ENCODE measurements around the gene C9orf78. TPM values are rescaled to one million over a fixed set of nuclear protein-coding genes. Genes with fewer than 3 reads are reported as not detected.

Gene C9orf78
- total RNA-seq, 1 experiment from 2014 or later: 36.4 TPM

GRCh38 chr9:129802833-129803675 lies 32.0 kb downstream of the C9orf78 start, which contains the start of gene TOR1B:
TSS of gene TOR1B (plus strand) at chr9:129803184. CDS start at chr9:129803213, 29 bp downstream.
- H3K27ac Mint-ChIP-seq: peak within 1 kb of the TSS; percentile 78; the same call in 1 of the 2 replicates
- ATAC-seq: peak; percentile 94
- peaks cover 7% of the 10 kb centered on the region for H3K4me1 Mint-ChIP-seq
- peak; percentile 96 for DNase-seq (ENCODE audit: low spot score)
- no peaks in the 10 kb centered on the region for H3K27me3 Mint-ChIP-seq (ENCODE audit: low read depth)
- ChIA-PET CTCF (interaction anchor here (0.6 to 3.0 kb wide), 9 partner anchors 13 to 416 kb away, joined by 3 to 16 read pairs (median 4); no protein-coding TSS in a partner anchor), POLR2A (interaction anchor here (0.7 kb wide), 1 partner anchor 11 kb away, joined by 4 read pairs; no protein-coding TSS in a partner anchor)
- peaks cover 21% of the 10 kb centered on the region for H3K36me3 Mint-ChIP-seq
- peak within 1 kb of the TSS; percentile 71 for H3K4me3 Mint-ChIP-seq
- H3K9me3 Mint-ChIP-seq: no peaks in the 10 kb centered on the region
- TF ChIP-seq FOXK1 (CRISPR knock-in tag; IDR thresholded peaks at IDR 0.05) (peak; percentile 76), TEAD1 (CRISPR knock-in tag; IDR thresholded peaks at IDR 0.05) (peak; percentile 78), ETV6 (CRISPR knock-in tag; IDR thresholded peaks at IDR 0.05) (peak; percentile 63; the same call in 1 of the 2 replicates), CREM (CRISPR knock-in tag; IDR thresholded peaks at IDR 0.05) (peak; percentile 92), ATF1 (CRISPR knock-in tag; IDR thresholded peaks at IDR 0.05) (no peak), ZBTB21 (CRISPR knock-in tag; IDR thresholded peaks at IDR 0.05; ENCODE audit: borderline replicate concordance) (no peak), MYBL2 (CRISPR knock-in tag; IDR thresholded peaks at IDR 0.05) (0 out of 2 replicates have a peak, but pooled peaks have one; percentile 41), FOXP1 (CRISPR knock-in tag; IDR thresholded peaks at IDR 0.05; ENCODE audit: borderline replicate concordance) (peak; percentile 80; the same call in 1 of the 2 replicates), USF1 (CRISPR knock-in tag; IDR thresholded peaks at IDR 0.05) (0 out of 2 replicates have a peak, but pooled peaks have one; percentile 30), SMAD3 (CRISPR knock-in tag; IDR thresholded peaks at IDR 0.05; ENCODE audit: borderline replicate concordance) (peak; percentile 74; the same call in 1 of the 2 replicates), CREB1 (CRISPR knock-in tag; IDR thresholded peaks at IDR 0.05) (0 out of 2 replicates have a peak, but pooled peaks have one; percentile 30), TCF7 (CRISPR knock-in tag; IDR thresholded peaks at IDR 0.05; ENCODE audit: low read depth) (no peak), EMX1 (CRISPR knock-in tag; IDR thresholded peaks at IDR 0.05) (no peak), RELA (CRISPR knock-in tag; IDR thresholded peaks at IDR 0.05; ENCODE audit: borderline replicate concordance) (no peak), SP1 (CRISPR knock-in tag; conservative IDR thresholded peaks at IDR 0.05) (peak; percentile 89), GABPB1 (CRISPR knock-in tag; IDR thresholded peaks at IDR 0.05) (peak; percentile 86), FOXJ3 (CRISPR knock-in tag; IDR thresholded peaks at IDR 0.05; ENCODE audit: borderline replicate concordance) (no peak), ZNF423 (CRISPR knock-in tag; IDR thresholded peaks at IDR 0.05) (no peak)
- TF ChIP-seq, protein P1, sequence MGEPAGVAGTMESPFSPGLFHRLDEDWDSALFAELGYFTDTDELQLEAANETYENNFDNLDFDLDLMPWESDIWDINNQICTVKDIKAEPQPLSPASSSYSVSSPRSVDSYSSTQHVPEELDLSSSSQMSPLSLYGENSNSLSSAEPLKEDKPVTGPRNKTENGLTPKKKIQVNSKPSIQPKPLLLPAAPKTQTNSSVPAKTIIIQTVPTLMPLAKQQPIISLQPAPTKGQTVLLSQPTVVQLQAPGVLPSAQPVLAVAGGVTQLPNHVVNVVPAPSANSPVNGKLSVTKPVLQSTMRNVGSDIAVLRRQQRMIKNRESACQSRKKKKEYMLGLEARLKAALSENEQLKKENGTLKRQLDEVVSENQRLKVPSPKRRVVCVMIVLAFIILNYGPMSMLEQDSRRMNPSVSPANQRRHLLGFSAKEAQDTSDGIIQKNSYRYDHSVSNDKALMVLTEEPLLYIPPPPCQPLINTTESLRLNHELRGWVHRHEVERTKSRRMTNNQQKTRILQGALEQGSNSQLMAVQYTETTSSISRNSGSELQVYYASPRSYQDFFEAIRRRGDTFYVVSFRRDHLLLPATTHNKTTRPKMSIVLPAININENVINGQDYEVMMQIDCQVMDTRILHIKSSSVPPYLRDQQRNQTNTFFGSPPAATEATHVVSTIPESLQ (CRISPR knock-in tag; IDR thresholded peaks at IDR 0.05): no peak
- TF ChIP-seq, protein P2, sequence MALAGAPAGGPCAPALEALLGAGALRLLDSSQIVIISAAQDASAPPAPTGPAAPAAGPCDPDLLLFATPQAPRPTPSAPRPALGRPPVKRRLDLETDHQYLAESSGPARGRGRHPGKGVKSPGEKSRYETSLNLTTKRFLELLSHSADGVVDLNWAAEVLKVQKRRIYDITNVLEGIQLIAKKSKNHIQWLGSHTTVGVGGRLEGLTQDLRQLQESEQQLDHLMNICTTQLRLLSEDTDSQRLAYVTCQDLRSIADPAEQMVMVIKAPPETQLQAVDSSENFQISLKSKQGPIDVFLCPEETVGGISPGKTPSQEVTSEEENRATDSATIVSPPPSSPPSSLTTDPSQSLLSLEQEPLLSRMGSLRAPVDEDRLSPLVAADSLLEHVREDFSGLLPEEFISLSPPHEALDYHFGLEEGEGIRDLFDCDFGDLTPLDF (CRISPR knock-in tag; IDR thresholded peaks at IDR 0.05): no peak
- TF ChIP-seq, protein P3, sequence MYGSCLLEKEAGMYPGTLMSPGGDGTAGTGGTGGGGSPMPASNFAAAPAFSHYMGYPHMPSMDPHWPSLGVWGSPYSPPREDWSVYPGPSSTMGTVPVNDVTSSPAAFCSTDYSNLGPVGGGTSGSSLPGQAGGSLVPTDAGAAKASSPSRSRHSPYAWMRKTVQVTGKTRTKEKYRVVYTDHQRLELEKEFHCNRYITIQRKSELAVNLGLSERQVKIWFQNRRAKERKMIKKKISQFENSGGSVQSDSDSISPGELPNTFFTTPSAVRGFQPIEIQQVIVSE (CRISPR knock-in tag; IDR thresholded peaks at IDR 0.05; ENCODE audit: borderline replicate concordance): no peak
- TF ChIP-seq, protein P4, sequence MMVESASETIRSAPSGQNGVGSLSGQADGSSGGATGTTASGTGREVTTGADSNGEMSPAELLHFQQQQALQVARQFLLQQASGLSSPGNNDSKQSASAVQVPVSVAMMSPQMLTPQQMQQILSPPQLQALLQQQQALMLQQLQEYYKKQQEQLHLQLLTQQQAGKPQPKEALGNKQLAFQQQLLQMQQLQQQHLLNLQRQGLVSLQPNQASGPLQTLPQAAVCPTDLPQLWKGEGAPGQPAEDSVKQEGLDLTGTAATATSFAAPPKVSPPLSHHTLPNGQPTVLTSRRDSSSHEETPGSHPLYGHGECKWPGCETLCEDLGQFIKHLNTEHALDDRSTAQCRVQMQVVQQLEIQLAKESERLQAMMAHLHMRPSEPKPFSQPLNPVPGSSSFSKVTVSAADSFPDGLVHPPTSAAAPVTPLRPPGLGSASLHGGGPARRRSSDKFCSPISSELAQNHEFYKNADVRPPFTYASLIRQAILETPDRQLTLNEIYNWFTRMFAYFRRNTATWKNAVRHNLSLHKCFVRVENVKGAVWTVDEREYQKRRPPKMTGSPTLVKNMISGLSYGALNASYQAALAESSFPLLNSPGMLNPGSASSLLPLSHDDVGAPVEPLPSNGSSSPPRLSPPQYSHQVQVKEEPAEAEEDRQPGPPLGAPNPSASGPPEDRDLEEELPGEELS (CRISPR knock-in tag; IDR thresholded peaks at IDR 0.05): 0 out of 2 replicates have a peak, but pooled peaks have one; percentile 6
- TF ChIP-seq, protein P5, sequence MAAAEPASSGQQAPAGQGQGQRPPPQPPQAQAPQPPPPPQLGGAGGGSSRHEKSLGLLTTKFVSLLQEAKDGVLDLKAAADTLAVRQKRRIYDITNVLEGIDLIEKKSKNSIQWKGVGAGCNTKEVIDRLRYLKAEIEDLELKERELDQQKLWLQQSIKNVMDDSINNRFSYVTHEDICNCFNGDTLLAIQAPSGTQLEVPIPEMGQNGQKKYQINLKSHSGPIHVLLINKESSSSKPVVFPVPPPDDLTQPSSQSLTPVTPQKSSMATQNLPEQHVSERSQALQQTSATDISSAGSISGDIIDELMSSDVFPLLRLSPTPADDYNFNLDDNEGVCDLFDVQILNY (CRISPR knock-in tag; IDR thresholded peaks at IDR 0.05): peak; percentile 54; the same call in 1 of the 2 replicates
- TF ChIP-seq, protein P6, sequence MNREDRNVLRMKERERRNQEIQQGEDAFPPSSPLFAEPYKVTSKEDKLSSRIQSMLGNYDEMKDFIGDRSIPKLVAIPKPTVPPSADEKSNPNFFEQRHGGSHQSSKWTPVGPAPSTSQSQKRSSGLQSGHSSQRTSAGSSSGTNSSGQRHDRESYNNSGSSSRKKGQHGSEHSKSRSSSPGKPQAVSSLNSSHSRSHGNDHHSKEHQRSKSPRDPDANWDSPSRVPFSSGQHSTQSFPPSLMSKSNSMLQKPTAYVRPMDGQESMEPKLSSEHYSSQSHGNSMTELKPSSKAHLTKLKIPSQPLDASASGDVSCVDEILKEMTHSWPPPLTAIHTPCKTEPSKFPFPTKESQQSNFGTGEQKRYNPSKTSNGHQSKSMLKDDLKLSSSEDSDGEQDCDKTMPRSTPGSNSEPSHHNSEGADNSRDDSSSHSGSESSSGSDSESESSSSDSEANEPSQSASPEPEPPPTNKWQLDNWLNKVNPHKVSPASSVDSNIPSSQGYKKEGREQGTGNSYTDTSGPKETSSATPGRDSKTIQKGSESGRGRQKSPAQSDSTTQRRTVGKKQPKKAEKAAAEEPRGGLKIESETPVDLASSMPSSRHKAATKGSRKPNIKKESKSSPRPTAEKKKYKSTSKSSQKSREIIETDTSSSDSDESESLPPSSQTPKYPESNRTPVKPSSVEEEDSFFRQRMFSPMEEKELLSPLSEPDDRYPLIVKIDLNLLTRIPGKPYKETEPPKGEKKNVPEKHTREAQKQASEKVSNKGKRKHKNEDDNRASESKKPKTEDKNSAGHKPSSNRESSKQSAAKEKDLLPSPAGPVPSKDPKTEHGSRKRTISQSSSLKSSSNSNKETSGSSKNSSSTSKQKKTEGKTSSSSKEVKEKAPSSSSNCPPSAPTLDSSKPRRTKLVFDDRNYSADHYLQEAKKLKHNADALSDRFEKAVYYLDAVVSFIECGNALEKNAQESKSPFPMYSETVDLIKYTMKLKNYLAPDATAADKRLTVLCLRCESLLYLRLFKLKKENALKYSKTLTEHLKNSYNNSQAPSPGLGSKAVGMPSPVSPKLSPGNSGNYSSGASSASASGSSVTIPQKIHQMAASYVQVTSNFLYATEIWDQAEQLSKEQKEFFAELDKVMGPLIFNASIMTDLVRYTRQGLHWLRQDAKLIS (CRISPR knock-in tag; IDR thresholded peaks at IDR 0.05; ENCODE audit: borderline replicate concordance): no peak
